Tibial nerve (tissue), 4 donors: ENCODE data around the gene NEURL4.

ENCODE experiments used
- EP300 ChIP-seq, 2 donors: sonication (generic); formaldehyde crosslinking; IDR thresholded peaks; one replicate each; pipeline ENCODE4 v1.6.1; 2017; ENCODE audit warnings: antibody characterized with exemption in 2 of 2, mild to moderate bottlenecking in 1 of 2
- POLR2A ChIP-seq, 2 donors: fragments of 450-650 bp; IDR thresholded peaks; one replicate each; pipeline ENCODE4 v1.6.1; 2017; ENCODE audit warnings: antibody characterized with exemption in 2 of 2, mild to moderate bottlenecking in 2 of 2, moderate library complexity in 2 of 2
- TF ChIP-seq, protein P1 (sequence below), 5 experiments: fragments of 200-600 bp in 3 of 5; fragments of 450-650 bp in 2 of 5; sonication (generic) in 3 of 5; IDR thresholded peaks; one replicate each; pipeline ENCODE4 v1.5.1; 2016 to 2019; ENCODE audit warnings: antibody characterized with exemption in 5 of 5, mild to moderate bottlenecking in 3 of 5, moderate library complexity in 2 of 5

DNA sequence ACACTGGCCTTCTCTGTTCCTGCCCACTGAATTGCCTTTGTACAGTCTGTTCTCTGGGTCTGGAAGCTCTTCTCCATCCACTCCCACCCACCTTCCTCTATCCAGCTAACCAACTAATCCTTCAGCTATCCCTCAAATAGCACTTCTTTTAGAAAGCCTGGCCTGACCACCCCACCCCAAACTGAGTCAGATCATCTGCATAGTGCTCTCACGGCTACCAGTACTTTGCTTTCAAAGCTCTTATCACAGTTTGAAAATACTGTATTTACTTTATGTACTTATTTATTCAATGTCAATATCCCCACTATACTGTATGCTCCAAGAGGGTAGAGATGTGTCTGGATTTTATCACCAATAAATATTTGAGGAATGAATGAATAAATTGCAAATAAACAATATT, 62.4 kb downstream of the NEURL4 start:
- TF ChIP-seq EP300 (IDR thresholded peaks at IDR 0.05) = no peak
- TF ChIP-seq, protein P1, sequence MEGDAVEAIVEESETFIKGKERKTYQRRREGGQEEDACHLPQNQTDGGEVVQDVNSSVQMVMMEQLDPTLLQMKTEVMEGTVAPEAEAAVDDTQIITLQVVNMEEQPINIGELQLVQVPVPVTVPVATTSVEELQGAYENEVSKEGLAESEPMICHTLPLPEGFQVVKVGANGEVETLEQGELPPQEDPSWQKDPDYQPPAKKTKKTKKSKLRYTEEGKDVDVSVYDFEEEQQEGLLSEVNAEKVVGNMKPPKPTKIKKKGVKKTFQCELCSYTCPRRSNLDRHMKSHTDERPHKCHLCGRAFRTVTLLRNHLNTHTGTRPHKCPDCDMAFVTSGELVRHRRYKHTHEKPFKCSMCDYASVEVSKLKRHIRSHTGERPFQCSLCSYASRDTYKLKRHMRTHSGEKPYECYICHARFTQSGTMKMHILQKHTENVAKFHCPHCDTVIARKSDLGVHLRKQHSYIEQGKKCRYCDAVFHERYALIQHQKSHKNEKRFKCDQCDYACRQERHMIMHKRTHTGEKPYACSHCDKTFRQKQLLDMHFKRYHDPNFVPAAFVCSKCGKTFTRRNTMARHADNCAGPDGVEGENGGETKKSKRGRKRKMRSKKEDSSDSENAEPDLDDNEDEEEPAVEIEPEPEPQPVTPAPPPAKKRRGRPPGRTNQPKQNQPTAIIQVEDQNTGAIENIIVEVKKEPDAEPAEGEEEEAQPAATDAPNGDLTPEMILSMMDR (IDR thresholded peaks at IDR 0.05) = no peak
- TF ChIP-seq POLR2A (IDR thresholded peaks at IDR 0.05) = no peak
